C4-2B (cell line): ENCODE measurements around the gene INIP.

Experiments
- CTCF ChIP-seq: fragments of 450-650 bp; conservative IDR thresholded peaks from 2 replicates; pipeline ENCODE4 v1.5.1; 2017; ENCODE audit warnings: mild to moderate bottlenecking
- ZFX ChIP-seq: fragments of 450-650 bp; IDR thresholded peaks from 2 replicates; pipeline ENCODE4 v1.6.1; 2017

GRCh38 chr9:112744177-112744576 is 26.3 kb upstream of the INIP start:
- TF ChIP-seq CTCF (no peak), ZFX (no peak)
